Glomerular visceral epithelial cell (primary cell): ENCODE results near the gene MCL1.
"Not testable (repeated sequence)": the region's sequence is repeated elsewhere in the genome, so short reads cannot be mapped to it uniquely, and the experiment has no call there.

ENCODE experiments used
- DNase-seq: peaks from one replicate; pipeline ENCODE4 v3.0.0-alpha.2; 2016; ENCODE audit errors: extremely low spot score

The MCL1 gene

DNA sequence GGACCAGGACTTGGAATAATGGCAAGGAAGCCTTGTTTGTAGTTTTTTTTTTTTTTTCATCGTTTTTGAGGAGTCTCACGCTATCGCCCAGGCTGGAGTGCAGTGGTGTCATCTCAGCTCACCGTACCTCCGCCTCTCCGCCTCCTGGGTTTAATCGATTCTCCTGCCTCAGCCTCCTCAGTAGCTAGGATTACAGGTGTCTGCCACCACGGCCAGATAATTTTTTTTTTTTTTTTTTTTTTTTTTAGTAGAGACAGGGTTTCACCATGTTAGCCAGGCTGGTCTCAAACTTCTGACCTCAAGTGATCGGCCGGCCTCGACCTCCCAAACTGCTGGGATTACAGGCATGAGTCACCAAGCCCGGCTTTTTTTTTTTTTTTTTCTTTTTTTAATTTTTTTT lies 23.0 kb upstream of the MCL1 start:
- not testable (repeated sequence) for DNase-seq

DNA sequence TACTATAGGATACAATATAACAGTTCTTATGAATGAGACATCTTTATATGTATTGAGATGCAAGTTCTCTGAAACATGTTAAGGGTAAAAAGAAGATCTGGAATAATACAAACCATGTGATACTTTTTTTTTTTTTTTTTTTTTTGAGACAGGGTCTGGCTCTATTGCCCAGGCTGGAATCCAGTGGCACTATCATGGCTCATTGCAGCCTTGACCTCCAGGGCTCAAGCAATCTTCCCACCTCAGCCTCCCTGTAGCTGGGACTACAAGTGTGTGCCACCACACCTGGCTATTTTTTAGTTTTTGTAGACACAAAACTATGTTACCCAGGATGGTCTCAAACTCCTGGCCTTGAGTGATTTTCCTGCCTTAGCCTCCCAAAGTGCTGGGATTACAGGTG lies 22.1 kb upstream of the MCL1 start:
- no peak for DNase-seq

DNA sequence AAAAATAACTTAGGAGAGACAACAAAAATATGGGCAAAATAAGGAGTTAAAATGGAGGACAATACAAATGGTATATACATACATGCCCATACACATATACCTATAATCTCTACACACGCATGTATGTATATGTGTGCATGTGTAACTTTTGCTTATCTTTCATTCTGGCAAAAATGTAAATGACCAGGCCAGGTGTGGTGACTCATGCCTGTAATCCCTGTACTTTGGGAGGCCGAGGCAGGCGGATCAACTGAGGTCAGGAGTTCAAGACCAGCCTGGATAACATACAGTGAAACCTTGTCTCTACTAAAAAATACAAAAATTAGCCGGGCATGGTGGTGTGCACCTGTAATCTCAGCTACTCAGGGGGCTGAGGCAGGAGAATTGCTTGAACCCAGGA lies 18.9 kb upstream of the MCL1 start:
- not testable (repeated sequence) for DNase-seq

DNA sequence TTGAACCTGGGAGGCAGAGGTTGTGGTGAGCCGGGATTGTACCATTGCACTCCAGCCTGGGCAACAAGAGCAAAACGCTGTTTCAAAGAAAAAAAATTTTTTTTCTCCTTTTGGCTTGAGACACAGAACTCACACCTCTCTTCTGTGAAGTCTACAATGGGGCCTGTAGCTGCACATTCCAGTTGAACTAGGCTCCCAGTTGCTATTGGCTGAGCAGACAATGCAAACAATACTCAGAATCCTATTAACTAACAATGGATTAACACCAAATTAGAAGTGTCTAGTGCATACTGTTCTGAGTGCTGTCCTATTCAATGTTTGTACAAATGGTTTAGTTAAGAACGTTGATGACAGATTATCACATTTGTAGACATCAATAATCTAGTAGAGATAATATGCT lies 17.6 kb upstream of the MCL1 start:
- DNase-seq, result no peak

DNA sequence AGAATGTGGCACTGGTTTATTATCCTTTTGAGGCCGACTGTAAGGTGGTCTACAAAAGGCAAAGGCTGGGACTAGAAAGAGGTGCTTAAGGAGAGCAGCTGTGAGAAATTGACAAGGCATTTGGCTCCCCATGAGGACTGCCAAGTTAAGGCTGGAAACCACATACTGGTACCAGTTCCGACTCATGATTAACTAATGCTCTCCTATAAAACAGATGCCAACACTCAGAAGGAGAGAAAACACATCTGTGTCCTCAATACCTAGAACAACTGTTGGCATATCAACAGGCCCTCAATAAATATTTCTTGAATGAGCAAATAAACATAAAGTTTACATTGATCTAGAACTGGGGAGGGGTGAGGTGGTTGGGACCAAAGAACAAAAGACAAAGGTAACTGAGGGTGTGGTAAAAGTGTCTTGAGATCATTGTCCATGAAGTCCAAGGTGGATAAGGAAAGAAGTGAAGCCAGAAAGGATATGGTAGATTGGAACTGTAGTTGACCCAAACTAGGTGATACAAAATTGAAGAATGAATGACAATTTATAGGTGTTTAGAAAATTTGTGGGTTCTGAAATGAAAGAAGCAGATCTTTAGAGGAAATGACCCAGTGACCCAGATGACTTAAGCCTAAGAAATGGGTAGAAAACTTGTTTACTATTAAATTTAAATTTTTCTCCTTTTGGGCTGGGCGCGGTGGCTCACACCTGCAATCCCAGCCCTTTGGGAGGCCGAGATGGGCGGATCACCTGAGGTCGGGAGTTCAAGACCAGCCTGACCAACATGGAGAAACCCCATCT lies 16.9 kb upstream of the MCL1 start:
- no peak for DNase-seq

DNA sequence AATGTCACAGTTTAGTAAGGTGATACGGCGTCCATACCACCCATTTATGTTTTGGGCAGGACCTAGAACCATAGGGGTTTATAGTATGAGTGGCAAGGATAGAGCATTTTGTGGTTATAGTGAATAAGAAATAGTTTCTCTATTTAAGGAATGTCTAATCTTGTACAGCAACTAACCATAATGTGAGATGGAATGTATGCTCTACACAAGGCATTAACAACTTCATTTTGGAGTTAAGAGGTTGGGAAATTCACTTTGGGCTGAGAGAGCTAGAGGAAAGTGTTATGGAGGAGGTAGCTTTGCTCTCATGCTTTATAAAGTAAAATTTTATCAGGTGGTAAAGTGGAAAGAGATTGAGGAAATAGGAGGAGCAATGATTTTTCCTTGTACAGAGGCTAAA lies 3.0 kb upstream of the MCL1 start:
- no peak for DNase-seq

DNA sequence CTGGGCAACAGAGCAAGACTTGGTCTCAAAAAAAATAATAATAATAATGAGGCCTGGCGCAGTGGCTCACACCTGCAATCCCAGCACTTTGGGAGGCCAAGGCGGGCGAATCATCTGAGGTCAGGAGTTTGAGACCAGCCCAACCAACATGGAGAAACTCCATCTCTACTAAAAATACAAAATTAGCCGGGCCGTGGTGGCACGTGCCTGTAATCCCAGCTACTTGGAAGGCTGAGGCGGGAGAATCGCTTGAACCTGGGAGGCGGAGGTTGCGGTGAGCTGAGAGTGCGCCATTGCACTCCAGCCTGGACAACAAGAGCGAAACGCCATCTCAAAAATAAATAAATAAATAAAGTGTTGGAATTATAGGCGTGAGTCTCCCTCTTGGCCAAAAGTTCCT lies 2.6 kb upstream of the MCL1 start:
- not testable (repeated sequence) for DNase-seq

DNA sequence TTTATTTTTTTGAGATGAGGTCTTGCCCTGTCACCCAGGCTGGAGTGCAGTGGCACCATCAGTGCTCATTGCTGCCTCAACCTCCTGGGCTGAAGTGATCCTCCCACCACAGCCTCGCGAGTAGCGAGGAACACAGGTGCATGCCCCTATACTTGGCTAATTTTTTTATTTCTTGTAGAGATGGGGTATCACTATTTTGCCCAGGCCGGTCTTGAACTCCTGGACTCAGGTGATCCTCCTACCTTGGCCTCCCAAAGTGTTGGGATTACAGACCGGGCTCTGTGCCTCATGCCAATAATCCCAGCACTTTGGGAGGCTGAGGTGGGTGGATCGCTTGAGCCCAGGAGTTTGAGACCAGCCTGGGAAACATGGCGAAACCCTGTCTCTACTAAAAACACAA lies 2.0 kb upstream of the MCL1 start:
- not testable (repeated sequence) for DNase-seq

DNA sequence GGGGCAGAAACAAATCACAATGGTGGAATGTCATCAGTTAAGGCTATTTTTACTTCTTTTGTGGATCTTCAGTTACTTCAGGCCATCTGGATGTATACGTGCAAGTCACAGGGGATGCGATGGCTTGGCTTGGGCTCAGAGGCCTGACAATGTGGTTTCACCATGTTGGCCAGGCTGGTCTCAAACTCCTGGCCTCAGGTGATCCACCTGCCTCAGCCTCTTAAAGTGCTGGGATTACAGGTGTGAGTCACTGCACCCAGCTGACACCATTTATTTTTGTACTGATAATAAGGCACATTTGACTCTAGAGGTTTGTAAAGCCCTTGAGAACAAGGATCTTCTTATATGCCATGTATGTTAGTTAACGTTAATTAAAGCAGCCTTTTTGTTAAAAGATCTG lies 1.6 kb upstream of the MCL1 start:
- not testable (repeated sequence) for DNase-seq

DNA sequence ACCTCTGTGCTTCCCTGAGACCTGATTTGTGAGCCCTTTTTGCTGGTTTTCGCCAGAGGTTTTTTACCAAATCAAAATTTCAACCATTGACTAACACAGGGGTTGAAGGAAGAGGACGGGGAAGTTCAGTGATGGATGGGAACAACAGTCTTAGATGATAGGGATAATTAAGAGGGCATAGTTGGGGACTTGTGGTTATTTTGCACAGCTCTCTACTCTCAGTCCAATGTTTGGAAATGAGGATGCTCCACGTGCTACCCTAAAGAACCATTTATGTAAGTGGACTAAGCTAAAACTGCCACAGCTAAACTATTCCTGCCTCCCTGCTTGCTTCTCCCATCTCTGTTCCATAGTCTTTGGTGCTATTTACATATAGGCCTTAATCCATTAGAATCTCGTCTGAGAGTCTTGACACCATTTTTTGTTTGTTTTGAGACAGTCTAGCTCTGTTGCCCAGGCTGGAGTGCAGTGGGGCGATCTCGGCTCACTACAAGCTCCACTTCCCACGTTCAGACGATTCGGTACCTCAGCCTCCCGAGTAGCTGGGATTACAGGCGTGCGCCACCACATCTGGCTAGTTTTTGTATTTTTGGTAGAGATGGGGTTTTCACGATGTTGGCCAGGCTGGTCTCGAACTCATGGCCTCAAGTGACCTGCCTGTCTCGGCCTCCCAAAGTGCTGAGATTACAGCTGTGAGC lies 684 bp upstream of the MCL1 start:
- DNase-seq, result no peak

DNA sequence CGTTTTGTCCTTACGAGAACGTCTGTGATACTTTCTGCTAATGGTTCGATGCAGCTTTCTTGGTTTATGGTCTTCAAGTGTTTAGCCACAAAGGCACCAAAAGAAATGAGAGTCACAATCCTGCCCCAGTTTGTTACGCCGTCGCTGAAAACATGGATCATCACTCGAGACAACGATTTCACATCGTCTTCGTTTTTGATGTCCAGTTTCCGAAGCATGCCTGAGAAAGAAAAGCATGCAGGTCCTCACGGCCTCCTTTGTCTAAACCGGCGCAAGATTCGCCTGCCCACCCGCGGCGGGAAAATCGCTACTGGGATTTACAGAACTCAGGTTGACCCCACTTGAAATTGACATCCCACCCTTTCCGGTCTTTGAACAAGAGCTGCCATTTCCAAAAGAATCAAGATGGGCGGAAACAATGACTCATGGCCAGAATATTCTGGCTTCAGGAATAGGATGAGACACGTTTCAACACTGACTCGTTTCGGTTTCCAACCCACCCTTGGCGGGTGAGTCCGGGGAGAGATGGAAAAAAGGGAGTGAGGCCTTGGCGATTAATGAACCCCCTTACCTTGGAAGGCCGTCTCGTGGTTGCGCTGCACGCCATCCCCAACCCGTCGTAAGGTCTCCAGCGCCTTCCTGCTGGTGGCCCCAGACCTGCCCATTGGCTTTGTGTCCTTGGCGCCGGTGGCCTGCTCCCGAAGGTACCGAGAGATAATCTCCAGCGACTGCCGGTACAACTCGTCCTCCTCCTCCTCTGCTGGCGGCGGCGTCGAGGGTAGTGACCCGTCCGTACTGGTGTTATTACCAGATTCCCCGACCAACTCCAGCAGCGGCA lies 919 bp downstream of the MCL1 start:
- DNase-seq, result peak; percentile 87

DNA sequence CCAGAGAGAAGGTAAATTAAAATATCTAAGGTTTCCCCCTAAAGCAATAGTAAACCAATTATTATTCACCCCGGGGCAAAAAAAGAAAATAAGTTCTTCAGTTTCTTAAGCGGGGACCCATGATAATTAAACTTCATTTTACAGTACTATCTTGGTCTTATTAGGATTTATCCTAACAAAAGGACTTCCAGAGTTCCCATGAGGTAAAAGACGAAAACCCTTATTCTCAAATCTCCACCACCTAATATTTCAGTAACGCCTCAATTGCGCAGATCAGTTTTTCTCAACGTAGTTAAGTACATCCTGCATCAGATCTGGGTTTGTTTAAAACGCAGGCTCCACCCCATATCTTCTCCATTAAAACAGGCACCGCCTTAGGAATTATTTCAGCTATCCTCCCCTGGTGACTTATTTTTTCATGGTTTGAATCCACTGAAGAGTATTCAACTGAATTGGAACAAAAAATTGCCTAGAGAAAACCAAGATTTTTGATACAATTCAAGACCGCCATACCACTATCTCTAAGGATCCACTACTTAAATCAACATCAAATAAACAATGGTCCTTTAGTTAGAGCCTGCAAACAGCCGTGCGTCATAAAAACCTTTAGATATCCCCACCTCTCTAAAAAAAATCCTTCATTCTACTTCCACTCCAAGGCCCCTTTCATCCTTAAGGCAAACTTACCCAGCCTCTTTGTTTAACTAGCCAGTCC lies 1.7 kb downstream of the MCL1 start:
- no peak for DNase-seq

DNA sequence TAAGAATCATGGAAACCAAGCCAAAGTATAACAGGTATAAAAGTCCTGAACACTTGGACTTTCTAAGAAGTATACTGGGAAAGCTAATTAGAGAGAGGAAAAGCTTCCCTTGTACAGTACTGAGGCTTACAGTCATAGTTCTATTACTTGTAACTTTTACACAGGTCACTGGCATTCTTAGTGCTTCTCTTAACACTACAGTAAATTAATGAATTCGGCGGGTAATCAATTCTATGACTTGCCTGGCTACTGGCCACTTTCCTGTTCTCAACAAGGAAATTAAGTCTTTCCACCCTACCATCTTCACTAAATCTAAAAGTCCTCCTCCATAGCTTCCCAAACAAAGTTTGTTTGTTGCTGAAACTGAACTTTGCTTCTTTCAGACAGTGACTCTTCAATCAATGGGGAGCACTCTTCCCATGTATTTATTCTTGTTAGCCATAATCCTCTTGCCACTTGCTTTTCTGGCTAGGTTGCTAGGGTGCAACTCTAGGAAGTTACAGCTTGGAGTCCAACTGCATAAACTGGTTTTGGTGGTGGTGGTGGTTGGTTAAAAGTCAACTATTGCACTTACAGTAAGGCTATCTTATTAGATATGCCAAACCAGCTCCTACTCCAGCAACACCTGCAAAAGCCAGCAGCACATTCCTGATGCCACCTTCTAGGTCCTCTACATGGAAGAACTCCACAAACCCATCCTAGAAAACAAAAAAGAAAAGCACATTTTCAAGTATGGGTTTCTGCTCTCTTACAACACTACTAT lies 2.4 kb downstream of the MCL1 start:
- DNase-seq, result no peak

DNA sequence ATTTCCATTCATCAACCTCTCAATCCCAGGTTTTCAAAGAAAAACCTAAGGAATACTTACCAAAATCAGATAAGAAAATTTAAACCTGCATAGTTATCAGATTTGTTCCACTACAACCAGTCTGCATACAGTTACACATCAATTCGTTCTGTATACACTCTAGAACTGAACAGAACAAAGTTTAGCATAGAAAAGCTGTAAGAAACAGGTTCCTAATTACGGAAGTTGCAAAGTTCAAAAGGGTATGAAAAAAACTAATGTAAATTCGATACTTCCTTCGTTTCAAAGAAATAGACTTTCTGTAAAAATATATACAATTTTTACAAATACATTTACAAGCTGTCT lies 3.1 kb downstream of the MCL1 start:
- DNase-seq, result no peak

DNA sequence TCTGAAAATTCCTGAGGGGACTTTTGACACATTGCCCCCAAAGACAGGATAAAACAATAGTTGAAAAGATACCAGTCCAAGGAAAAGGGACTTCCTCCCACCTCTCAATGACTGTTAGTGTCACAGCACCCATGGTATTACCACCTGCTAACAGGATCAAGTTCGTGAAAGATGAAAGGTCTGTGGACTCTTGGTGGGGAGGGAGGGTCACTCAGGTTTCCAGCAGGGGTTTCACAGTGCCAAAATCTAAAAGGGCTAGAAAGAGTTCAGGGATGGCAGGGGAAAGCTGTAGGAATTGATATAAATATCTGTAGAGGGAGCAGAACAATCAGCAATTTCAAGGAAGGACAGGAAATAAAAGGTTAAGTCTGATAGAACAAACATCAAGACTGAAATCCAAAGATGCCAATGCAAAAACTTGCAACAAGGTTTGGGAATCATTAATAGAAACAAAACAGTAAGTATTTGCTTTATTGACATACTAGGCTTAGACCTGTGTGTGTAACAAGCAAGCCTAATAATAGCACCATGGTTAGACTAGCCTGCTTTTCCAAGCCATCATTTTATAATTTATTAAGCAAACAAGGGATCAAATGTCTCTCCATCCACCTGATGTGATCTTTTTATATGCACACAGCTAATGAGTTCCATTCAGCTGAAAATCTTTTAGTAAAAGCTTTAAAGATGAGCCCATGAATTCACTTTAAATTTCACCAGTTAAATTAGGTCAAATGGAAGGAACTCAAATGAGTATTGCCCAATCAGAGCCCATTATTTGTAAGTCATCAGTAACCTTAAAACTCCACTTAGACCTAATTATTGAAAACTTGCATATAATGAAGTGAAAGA lies 3.7 kb downstream of the MCL1 start:
- no peak for DNase-seq

DNA sequence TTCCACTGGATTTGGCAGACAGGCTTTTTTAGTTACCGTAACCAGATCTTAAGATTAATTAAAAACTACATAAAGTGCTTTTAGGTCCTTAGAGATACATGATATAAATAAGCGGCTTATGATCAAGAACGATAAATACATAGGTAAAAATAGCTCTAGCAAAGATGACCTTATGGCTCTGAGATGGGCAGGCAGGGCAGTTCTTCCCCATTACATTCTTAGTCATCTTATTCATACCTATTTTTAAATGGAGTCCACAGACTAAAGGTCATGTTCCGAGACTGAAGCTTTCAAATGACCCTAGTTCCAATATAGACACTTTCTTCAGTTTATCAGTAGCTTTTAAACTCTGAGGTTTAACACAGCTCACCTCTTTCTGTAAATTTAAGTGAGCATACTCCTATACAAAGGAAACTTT lies 4.3 kb downstream of the MCL1 start:
- DNase-seq, result no peak

DNA sequence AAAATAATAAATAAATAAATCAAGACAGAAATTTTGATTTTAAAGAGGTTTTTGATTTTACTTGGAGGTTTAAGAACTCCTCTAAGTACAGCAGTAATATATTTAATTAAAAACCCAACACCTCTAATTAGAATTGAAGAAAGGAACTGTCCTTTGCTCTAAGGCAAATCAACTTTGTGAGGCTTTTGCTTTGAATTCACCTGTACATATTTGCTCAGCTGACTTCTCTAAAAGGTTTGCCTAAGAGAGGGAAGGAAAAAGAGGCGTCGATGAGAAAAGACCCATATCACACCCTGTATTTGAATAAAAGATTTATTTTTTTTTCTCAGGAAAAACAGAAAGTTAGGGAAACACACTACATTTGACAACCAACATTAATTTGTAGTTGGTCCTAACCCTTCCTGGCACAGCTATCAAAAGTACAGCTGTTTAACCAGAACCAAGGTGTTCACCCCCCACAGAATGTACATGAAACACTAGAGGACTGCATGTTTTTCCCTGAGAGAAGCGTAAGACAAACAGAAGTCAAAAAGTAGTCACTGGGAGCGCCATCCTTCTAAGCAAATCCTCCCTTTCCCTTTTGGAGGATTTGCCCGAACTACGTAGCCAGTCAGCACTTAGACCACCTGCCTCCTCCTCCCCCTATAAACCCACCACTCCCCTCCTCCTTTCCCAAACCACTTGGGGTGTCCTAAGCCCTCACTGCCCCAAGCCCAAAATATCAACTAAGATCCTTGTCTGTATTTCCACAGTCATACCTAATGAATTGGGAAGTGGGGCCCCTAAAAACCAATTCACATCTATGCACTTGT lies 4.9 kb downstream of the MCL1 start:
- DNase-seq, result no peak

DNA sequence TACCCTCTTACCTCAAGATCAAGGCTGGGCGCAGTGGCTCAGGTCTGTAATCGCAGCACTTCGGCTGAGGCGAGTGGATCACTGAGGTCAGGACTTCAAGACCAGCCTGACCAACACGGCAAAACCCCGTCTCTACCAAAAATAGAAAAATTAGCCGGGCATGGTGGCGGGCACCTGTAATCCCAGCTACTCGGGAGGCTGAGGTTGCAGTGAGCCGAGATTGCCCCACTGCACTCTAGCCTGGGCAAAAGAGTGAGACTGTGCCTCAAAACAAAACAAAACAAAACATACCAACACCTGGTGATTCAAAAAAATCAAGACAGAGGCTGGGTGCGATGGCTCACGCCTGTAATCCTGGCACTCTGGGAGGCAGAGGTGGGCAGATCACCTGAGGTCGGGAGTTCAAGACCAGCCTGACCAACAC lies 5.8 kb downstream of the MCL1 start:
- not testable (repeated sequence) for DNase-seq

DNA sequence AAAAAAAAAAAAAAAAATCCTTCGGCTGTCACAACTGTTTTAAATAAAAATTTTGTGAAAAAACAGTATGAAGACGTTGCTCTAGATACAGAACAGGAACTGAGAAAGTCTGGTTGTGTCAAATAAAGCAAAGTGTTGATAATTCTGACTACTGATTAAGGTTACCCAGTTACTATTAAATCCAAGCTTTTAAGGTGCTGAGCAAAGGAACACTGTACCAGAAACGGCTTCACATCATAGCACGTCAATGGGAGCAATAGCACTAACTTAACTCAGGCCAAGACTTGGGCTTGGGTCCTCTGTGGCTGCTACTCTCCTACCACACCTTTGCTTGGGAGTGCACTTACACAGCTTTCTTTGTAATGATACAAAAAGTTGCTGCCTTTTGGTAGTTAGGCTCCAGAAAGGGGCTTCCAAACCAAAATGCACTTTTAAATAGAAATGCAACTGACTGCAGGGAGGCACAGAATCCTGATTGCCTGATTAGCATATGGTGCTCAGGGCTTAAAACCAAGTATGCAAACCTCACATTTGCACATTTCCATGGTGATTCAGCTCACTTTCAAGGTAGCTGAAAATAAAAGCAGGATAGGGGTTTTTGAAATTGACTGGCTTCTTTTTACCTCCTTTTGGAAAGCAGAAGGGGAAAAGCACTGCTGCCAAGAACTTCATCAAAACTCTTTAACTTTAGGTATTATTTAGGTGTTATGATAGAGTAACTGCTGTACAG lies 6.3 kb downstream of the MCL1 start:
- DNase-seq, result no peak
